Fibroblast of lung (primary cell): ENCODE results near the gene ISG20. TPM values are rescaled to one million over a fixed set of nuclear protein-coding genes. Genes with fewer than 3 reads are reported as not detected.

Source experiments
- DNase-seq, 2 donors: peaks; one replicate each; pipeline versions ENCODE4 v3.0.0 to v3.0.0-alpha.2; 2010; ENCODE audit warnings: low read depth in 2 of 2
- H2AFZ ChIP-seq: 2 replicates; pipeline ENCODE4 v1.5.1; 2012; ENCODE audit warnings: low read length, control low read depth, inconsistent platforms
- H3K27ac ChIP-seq: 2 replicates; pipeline ENCODE4 v1.5.1; 2011; ENCODE audit warnings: low read length, control low read depth; ENCODE audit not compliant: insufficient read depth
- H3K27me3 ChIP-seq: 2 replicates; pipeline ENCODE4 v1.5.1; 2011; ENCODE audit warnings: mild to moderate bottlenecking, low read length; ENCODE audit not compliant: control insufficient read depth, insufficient read depth
- H3K36me3 ChIP-seq: 2 replicates; pipeline ENCODE4 v1.5.1; 2011; ENCODE audit warnings: low read length; ENCODE audit not compliant: control insufficient read depth, insufficient read depth
- H3K4me1 ChIP-seq: 2 replicates; pipeline ENCODE4 v1.5.1; 2011; ENCODE audit warnings: low read length; ENCODE audit not compliant: control insufficient read depth, insufficient read depth; ENCODE audit errors: extremely low read depth
- H3K4me2 ChIP-seq: 2 replicates; pipeline ENCODE4 v1.5.1; 2011; ENCODE audit warnings: low read length, control low read depth; ENCODE audit not compliant: insufficient read depth; ENCODE audit errors: extremely low read depth
- H3K4me3 ChIP-seq, 4 experiments: fragments of 200-600 bp in 1 of 4; sonication (generic) in 1 of 4; replicated peaks in 1 of 4; 2 replicates each; pipeline ENCODE4 v1.5.1; 2011 to 2016; ENCODE audit warnings: low read length in 4 of 4, low read depth in 3 of 4, mild to moderate bottlenecking in 3 of 4, control low read depth in 2 of 4, inconsistent platforms in 1 of 4, mixed read lengths in 1 of 4; ENCODE audit not compliant: insufficient read depth in 1 of 4; ENCODE audit errors: control extremely low read depth in 1 of 4
- H3K79me2 ChIP-seq: 2 replicates; pipeline ENCODE4 v1.5.1; 2012; ENCODE audit warnings: mild to moderate bottlenecking, low read length, inconsistent platforms; ENCODE audit not compliant: control insufficient read depth, insufficient read depth
- H3K9ac ChIP-seq: 2 replicates; pipeline ENCODE4 v1.5.1; 2011; ENCODE audit warnings: mild to moderate bottlenecking, low read length, control low read depth; ENCODE audit not compliant: insufficient read depth
- H3K9me3 ChIP-seq: 2 replicates; pipeline ENCODE4 v1.5.1; 2012; ENCODE audit warnings: low read depth, low read length; ENCODE audit not compliant: control insufficient read depth, insufficient read depth
- H4K20me1 ChIP-seq: 2 replicates; pipeline ENCODE4 v1.5.1; 2011; ENCODE audit warnings: low read length; ENCODE audit not compliant: control insufficient read depth, insufficient read depth; ENCODE audit errors: extremely low read depth
- EZH2 ChIP-seq: IDR thresholded peaks from 2 replicates; pipeline ENCODE4 v1.5.1; 2012; ENCODE audit warnings: low read length, control low read depth, mild to moderate bottlenecking; ENCODE audit errors: missing control alignments
- polyA plus RNA-seq, 2 donors: library from polyadenylated mRNA; depleted of rRNA in 1 of 2; stranded (reverse) in 1 of 2; unstranded in 1 of 2; fragments of >200 nt; gene quantifications; 2 replicates each; pipeline ENCODE4 v1.2.1, GENCODE V29; 2011 to 2012; ENCODE audit warnings: missing spikeins in 1 of 2
- total RNA-seq: library from RNA; depleted of rRNA; stranded (reverse); fragments of >200 nt; gene quantifications from 2 replicates; pipeline ENCODE4 v1.2.1, GENCODE V29; 2014
- TF ChIP-seq, protein P1 (sequence below), 2 donors: IDR thresholded peaks in 1 of 2; conservative IDR thresholded peaks in 1 of 2; 1 replicate in 1 of 2; 2 replicates in 1 of 2; pipeline ENCODE4 v1.5.1; 2011 to 2012; ENCODE audit warnings: low read length in 2 of 2, control low read depth in 1 of 2, inconsistent platforms in 1 of 2, low read depth in 1 of 2, mild to moderate bottlenecking in 1 of 2

Gene ISG20
- total and polyA plus RNA-seq, 2 donors (not counting 1 experiment from before 2014, with no cell fraction given) = 2.2 to 3.0 TPM

DNA sequence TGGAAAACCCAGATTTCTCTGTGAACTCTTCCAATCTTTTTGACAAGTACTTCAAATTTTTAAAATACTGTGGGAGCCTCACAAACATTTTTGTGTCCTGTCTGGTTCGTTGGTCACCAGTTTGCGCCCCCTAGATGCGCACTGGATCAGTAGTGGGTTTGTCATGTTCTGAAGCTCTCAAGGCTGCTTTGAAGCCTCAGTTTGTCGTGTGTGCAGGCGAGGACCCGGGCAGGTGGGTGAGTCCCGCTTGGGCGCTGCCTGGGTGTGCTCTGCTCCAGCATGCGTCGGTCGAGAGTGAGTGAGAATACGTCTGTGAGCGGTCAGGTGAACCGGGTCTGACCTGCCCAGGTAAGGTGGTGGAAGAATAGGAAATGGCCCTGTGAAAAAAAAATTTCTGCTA lies 34.9 kb upstream of the ISG20 start:
- Histone ChIP-seq H3K9me3 (no peaks in the 10 kb centered on the region), H3K9ac (no peak overlapping the region), H3K4me2 (no peak overlapping the region), H3K27me3 (peaks cover 33% of the 10 kb centered on the region), H3K4me1 (no peaks in the 10 kb centered on the region), H3K4me3 (no peak overlapping the region), H3K36me3 (no peaks in the 10 kb centered on the region), H3K79me2 (no peaks in the 10 kb centered on the region), H2AFZ (no peak overlapping the region), H3K27ac (no peak overlapping the region), H4K20me1 (no peaks in the 10 kb centered on the region)
- TF ChIP-seq, protein P1, sequence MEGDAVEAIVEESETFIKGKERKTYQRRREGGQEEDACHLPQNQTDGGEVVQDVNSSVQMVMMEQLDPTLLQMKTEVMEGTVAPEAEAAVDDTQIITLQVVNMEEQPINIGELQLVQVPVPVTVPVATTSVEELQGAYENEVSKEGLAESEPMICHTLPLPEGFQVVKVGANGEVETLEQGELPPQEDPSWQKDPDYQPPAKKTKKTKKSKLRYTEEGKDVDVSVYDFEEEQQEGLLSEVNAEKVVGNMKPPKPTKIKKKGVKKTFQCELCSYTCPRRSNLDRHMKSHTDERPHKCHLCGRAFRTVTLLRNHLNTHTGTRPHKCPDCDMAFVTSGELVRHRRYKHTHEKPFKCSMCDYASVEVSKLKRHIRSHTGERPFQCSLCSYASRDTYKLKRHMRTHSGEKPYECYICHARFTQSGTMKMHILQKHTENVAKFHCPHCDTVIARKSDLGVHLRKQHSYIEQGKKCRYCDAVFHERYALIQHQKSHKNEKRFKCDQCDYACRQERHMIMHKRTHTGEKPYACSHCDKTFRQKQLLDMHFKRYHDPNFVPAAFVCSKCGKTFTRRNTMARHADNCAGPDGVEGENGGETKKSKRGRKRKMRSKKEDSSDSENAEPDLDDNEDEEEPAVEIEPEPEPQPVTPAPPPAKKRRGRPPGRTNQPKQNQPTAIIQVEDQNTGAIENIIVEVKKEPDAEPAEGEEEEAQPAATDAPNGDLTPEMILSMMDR (conservative IDR thresholded peaks at IDR 0.05 in 1 of 2, IDR thresholded peaks at IDR 0.05 in 1 of 2; ENCODE audit: low read depth in 1 of 2, low read length in 2 of 2) = no peak
- TF ChIP-seq EZH2 = no peak
- no peak for DNase-seq

DNA sequence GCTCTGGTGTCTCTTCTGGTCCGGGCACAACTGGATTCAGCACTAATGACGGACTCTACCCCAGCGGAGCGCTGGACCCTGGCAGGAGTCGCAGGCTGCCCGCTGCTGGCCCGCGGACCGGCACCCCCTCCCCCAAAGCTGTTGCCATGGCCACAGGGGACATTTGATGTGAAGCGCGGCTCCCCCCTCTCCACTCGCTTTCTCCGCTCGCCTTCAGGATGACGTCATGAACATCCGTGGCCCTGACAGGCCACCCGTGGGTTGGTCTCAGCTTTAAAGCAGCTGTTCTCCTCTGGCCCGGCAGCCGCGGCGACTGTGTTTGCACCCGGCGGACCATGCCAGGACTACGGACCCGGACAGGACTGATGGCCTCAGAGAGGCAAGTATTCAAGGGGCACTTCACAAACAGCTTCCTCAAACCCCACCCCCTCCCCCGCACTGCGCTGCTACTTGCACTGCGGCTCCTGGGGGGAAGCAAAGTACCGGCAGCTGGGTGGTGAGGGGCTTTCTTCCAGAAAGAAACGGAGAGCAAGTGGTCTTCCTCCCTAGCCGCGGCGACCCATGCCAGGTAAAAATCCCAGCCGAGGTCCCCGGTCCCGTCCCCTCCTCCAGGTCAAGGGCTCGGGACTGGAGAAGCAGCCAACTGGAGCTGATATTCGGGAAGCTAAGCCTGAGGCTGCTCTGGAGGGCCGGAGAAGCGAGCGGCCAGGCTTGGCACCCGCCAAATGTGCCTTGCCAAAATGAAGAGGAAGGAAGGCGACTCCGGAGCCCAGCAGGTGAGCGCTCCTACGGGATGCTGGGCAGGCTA lies 34.2 kb upstream of the ISG20 start:
- H2AFZ ChIP-seq = no peak overlapping the region

More for the DNA sequence above, 34.2 kb upstream of the ISG20 start:
- Histone ChIP-seq H3K4me1 (no peaks in the 10 kb centered on the region), H3K9me3 (no peaks in the 10 kb centered on the region), H3K4me2 (no peak overlapping the region), H4K20me1 (no peaks in the 10 kb centered on the region), H3K79me2 (no peaks in the 10 kb centered on the region), H3K27me3 (peaks cover 33% of the 10 kb centered on the region), H3K4me3 (no peak overlapping the region), H3K27ac (no peak overlapping the region), H3K9ac (no peak overlapping the region), H3K36me3 (no peaks in the 10 kb centered on the region)
- no peak for DNase-seq
- TF ChIP-seq, protein P1 (conservative IDR thresholded peaks at IDR 0.05 in 1 of 2, IDR thresholded peaks at IDR 0.05 in 1 of 2; ENCODE audit: low read depth in 1 of 2, low read length in 2 of 2) = no peak
- peak; percentile 26 for TF ChIP-seq EZH2
